Gastroesophageal sphincter (tissue), 3 donors: ENCODE results near the gene RIF1.

ENCODE experiments used
- POLR2A ChIP-seq, 2 donors: fragments of 450-650 bp; IDR thresholded peaks; one replicate each; pipeline ENCODE4 v1.6.1; 2017; ENCODE audit warnings: antibody characterized with exemption in 2 of 2, mild to moderate bottlenecking in 2 of 2, moderate library complexity in 1 of 2
- TF ChIP-seq, protein P1 (sequence below), 4 experiments: fragments of 200-600 bp in 2 of 4; fragments of 450-650 bp in 2 of 4; sonication (generic) in 1 of 4; IDR thresholded peaks; one replicate each; pipeline ENCODE4 v1.5.1; 2017 to 2019; ENCODE audit warnings: antibody characterized with exemption in 4 of 4, mild to moderate bottlenecking in 2 of 4, moderate library complexity in 2 of 4

- TF ChIP-seq POLR2A (IDR thresholded peaks at IDR 0.05): no peak
- TF ChIP-seq, protein P1, sequence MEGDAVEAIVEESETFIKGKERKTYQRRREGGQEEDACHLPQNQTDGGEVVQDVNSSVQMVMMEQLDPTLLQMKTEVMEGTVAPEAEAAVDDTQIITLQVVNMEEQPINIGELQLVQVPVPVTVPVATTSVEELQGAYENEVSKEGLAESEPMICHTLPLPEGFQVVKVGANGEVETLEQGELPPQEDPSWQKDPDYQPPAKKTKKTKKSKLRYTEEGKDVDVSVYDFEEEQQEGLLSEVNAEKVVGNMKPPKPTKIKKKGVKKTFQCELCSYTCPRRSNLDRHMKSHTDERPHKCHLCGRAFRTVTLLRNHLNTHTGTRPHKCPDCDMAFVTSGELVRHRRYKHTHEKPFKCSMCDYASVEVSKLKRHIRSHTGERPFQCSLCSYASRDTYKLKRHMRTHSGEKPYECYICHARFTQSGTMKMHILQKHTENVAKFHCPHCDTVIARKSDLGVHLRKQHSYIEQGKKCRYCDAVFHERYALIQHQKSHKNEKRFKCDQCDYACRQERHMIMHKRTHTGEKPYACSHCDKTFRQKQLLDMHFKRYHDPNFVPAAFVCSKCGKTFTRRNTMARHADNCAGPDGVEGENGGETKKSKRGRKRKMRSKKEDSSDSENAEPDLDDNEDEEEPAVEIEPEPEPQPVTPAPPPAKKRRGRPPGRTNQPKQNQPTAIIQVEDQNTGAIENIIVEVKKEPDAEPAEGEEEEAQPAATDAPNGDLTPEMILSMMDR (IDR thresholded peaks at IDR 0.05): no peak
These were observed 47.9 kb upstream of the RIF1 start for GRCh38 chr2:151361674-151362370.
